ENCODE measurements around the gene VPREB1.

DNA sequence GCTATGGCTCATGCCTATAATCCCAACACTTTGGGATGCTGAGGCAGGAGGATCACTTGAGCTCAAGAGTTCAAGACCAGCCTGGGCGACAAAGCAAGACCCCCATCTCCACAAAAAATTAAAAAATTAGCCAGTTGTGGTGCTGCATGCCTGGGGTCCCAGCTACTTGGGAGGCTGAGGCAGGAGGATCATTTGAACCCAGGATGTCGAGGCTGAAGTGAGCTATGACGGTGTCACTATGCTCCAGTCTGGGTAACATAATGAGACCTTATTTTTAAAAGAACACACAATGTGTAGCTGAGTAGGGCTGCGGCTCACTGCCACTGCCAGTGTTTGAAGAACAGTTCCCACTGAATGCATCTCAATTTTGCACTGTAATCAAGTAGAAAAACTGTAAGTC is 7.1 kb upstream of the VPREB1 start:
- no peak for TF ChIP-seq POLR2AphosphoS5 (IDR thresholded peaks at IDR 0.05)
- TF ChIP-seq, protein P1, sequence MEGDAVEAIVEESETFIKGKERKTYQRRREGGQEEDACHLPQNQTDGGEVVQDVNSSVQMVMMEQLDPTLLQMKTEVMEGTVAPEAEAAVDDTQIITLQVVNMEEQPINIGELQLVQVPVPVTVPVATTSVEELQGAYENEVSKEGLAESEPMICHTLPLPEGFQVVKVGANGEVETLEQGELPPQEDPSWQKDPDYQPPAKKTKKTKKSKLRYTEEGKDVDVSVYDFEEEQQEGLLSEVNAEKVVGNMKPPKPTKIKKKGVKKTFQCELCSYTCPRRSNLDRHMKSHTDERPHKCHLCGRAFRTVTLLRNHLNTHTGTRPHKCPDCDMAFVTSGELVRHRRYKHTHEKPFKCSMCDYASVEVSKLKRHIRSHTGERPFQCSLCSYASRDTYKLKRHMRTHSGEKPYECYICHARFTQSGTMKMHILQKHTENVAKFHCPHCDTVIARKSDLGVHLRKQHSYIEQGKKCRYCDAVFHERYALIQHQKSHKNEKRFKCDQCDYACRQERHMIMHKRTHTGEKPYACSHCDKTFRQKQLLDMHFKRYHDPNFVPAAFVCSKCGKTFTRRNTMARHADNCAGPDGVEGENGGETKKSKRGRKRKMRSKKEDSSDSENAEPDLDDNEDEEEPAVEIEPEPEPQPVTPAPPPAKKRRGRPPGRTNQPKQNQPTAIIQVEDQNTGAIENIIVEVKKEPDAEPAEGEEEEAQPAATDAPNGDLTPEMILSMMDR (IDR thresholded peaks at IDR 0.05), result no peak
